Activated naive CD8-positive, alpha-beta T cell treated with anti-CD3 and anti-CD28 coated beads for 36 hours (primary cell): ENCODE results near the gene NAPEPLD. TPM values are rescaled to one million over a fixed set of nuclear protein-coding genes. Genes with fewer than 3 reads are reported as not detected.
"Not testable (repeated sequence)": the region's sequence is repeated elsewhere in the genome, so short reads cannot be mapped to it uniquely, and the experiment has no call there.

Experiments
- DNase-seq: peaks from one replicate; pipeline ENCODE4 v3.0.0; 2021
- H3K27ac Mint-ChIP-seq: one replicate; pipeline ENCODE4 v1.8.0; 2022; ENCODE audit warnings: mild to moderate bottlenecking, moderate library complexity, mixed read lengths
- H3K27me3 Mint-ChIP-seq: one replicate; pipeline ENCODE4 v1.8.0; 2022; ENCODE audit warnings: mild to moderate bottlenecking, mixed read lengths
- H3K36me3 Mint-ChIP-seq: one replicate; pipeline ENCODE4 v1.8.0; 2021; ENCODE audit warnings: mild to moderate bottlenecking, mixed read lengths
- H3K4me1 Mint-ChIP-seq: one replicate; pipeline ENCODE4 v1.8.0; 2021; ENCODE audit warnings: mixed read lengths
- H3K4me3 Mint-ChIP-seq: one replicate; pipeline ENCODE4 v1.8.0; 2022; ENCODE audit warnings: mild to moderate bottlenecking, moderate library complexity, mixed read lengths
- H3K9me3 Mint-ChIP-seq: one replicate; pipeline ENCODE4 v1.8.0; 2022; ENCODE audit warnings: mixed read lengths
- total RNA-seq, 2 experiments: library from RNA; stranded (reverse); gene quantifications; one replicate each; pipeline ENCODE4 v1.2.3, GENCODE V29; 2021

The NAPEPLD gene
- total RNA-seq, 2 experiments from 2014 or later = 4.1 to 4.9 TPM

GRCh38 chr7:103129702-103130549 lies 19.0 kb downstream of the NAPEPLD start:
- no peak for DNase-seq
- no peaks in the 10 kb centered on the region for H3K9me3 Mint-ChIP-seq
- no peaks in the 10 kb centered on the region for H3K27me3 Mint-ChIP-seq
- H3K36me3 Mint-ChIP-seq = peaks cover 9% of the 10 kb centered on the region
- H3K4me3 Mint-ChIP-seq = no peak overlapping the region
- peaks cover 8% of the 10 kb centered on the region for H3K4me1 Mint-ChIP-seq
- H3K27ac Mint-ChIP-seq = no peak overlapping the region

GRCh38 chr7:103127006-103127405 lies 21.9 kb downstream of the NAPEPLD start:
- no peak overlapping the region for H3K4me3 Mint-ChIP-seq
- no peak for DNase-seq
- no peaks in the 10 kb centered on the region for H3K9me3 Mint-ChIP-seq
- H3K36me3 Mint-ChIP-seq = peaks cover 14% of the 10 kb centered on the region
- H3K27ac Mint-ChIP-seq = no peak overlapping the region
- peaks cover 8% of the 10 kb centered on the region for H3K4me1 Mint-ChIP-seq
- no peaks in the 10 kb centered on the region for H3K27me3 Mint-ChIP-seq

- Mint-ChIP-seq H3K36me3 (peaks cover 26% of the 10 kb centered on the region), H3K4me3 (no peak overlapping the region), H3K9me3 (no peaks in the 10 kb centered on the region), H3K4me1 (no peaks in the 10 kb centered on the region), H3K27me3 (no peaks in the 10 kb centered on the region), H3K27ac (no peak overlapping the region)
- no peak for DNase-seq
Observed at GRCh38 chr7:103124429-103124979, 24.4 kb downstream of the NAPEPLD start.

GRCh38 chr7:103123529-103123928 lies 25.4 kb downstream of the NAPEPLD start:
- DNase-seq = no peak
- Mint-ChIP-seq H3K27ac (no peak overlapping the region), H3K36me3 (peaks cover 29% of the 10 kb centered on the region), H3K4me3 (no peak overlapping the region), H3K4me1 (no peaks in the 10 kb centered on the region), H3K9me3 (no peaks in the 10 kb centered on the region), H3K27me3 (no peaks in the 10 kb centered on the region)

- peaks cover 22% of the 10 kb centered on the region for H3K36me3 Mint-ChIP-seq
- H3K27ac Mint-ChIP-seq = no peak overlapping the region
- no peaks in the 10 kb centered on the region for H3K27me3 Mint-ChIP-seq
Observed at GRCh38 chr7:103121641-103122040, 27.3 kb downstream of the NAPEPLD start.

GRCh38 chr7:103120362-103120761 lies 28.5 kb downstream of the NAPEPLD start:
- no peaks in the 10 kb centered on the region for H3K4me1 Mint-ChIP-seq
- no peak overlapping the region for H3K4me3 Mint-ChIP-seq
- H3K36me3 Mint-ChIP-seq = peaks cover 20% of the 10 kb centered on the region
- H3K27ac Mint-ChIP-seq = no peak overlapping the region
- DNase-seq = no peak
- no peaks in the 10 kb centered on the region for H3K27me3 Mint-ChIP-seq
- H3K9me3 Mint-ChIP-seq = no peaks in the 10 kb centered on the region

More at GRCh38 chr7:103121641-103122040, 27.3 kb downstream of the NAPEPLD start:
- Mint-ChIP-seq H3K9me3 (no peaks in the 10 kb centered on the region), H3K4me3 (no peak overlapping the region), H3K4me1 (no peaks in the 10 kb centered on the region)
- DNase-seq = no peak

GRCh38 chr7:103119791-103120291 lies 29.1 kb downstream of the NAPEPLD start:
- Mint-ChIP-seq H3K9me3 (no peaks in the 10 kb centered on the region), H3K27me3 (no peaks in the 10 kb centered on the region), H3K36me3 (peaks cover 20% of the 10 kb centered on the region), H3K4me3 (no peak overlapping the region), H3K27ac (no peak overlapping the region), H3K4me1 (no peaks in the 10 kb centered on the region)
- no peak for DNase-seq

- H3K36me3 Mint-ChIP-seq = peaks cover 29% of the 10 kb centered on the region
- no peak overlapping the region for H3K27ac Mint-ChIP-seq
- H3K27me3 Mint-ChIP-seq = no peaks in the 10 kb centered on the region
- no peak overlapping the region for H3K4me3 Mint-ChIP-seq
- no peak for DNase-seq
- peaks cover 1% of the 10 kb centered on the region for H3K9me3 Mint-ChIP-seq
- peaks cover 2% of the 10 kb centered on the region for H3K4me1 Mint-ChIP-seq
Observed at GRCh38 chr7:103117465-103117864, 31.4 kb downstream of the NAPEPLD start.

GRCh38 chr7:103116991-103117390 lies 31.9 kb downstream of the NAPEPLD start:
- Mint-ChIP-seq H3K27me3 (no peaks in the 10 kb centered on the region), H3K4me1 (peaks cover 2% of the 10 kb centered on the region), H3K4me3 (no peak overlapping the region), H3K9me3 (peaks cover 1% of the 10 kb centered on the region), H3K36me3 (peaks cover 34% of the 10 kb centered on the region), H3K27ac (no peak overlapping the region)
- DNase-seq = no peak

- H3K4me3 Mint-ChIP-seq = no peak overlapping the region
- no peak overlapping the region for H3K27ac Mint-ChIP-seq
- H3K9me3 Mint-ChIP-seq = peaks cover 5% of the 10 kb centered on the region
- peaks cover 2% of the 10 kb centered on the region for H3K4me1 Mint-ChIP-seq
- H3K27me3 Mint-ChIP-seq = no peaks in the 10 kb centered on the region
- DNase-seq = no peak
- H3K36me3 Mint-ChIP-seq = peaks cover 35% of the 10 kb centered on the region
Observed at GRCh38 chr7:103116511-103116910, 32.4 kb downstream of the NAPEPLD start.

GRCh38 chr7:103115771-103116170 lies 33.1 kb downstream of the NAPEPLD start:
- peaks cover 10% of the 10 kb centered on the region for H3K9me3 Mint-ChIP-seq
- H3K4me1 Mint-ChIP-seq = peaks cover 2% of the 10 kb centered on the region
- DNase-seq = no peak
- no peak overlapping the region for H3K27ac Mint-ChIP-seq
- no peak overlapping the region for H3K4me3 Mint-ChIP-seq
- peaks cover 40% of the 10 kb centered on the region for H3K36me3 Mint-ChIP-seq
- H3K27me3 Mint-ChIP-seq = no peaks in the 10 kb centered on the region

- Mint-ChIP-seq H3K36me3 (peaks cover 47% of the 10 kb centered on the region), H3K4me1 (peaks cover 2% of the 10 kb centered on the region), H3K4me3 (no peak overlapping the region), H3K9me3 (peaks cover 18% of the 10 kb centered on the region), H3K27me3 (no peaks in the 10 kb centered on the region), H3K27ac (no peak overlapping the region)
- DNase-seq = no peak
Observed at GRCh38 chr7:103114576-103115008, 34.3 kb downstream of the NAPEPLD start.

- Mint-ChIP-seq H3K4me1 (peaks cover 7% of the 10 kb centered on the region), H3K4me3 (no peak overlapping the region), H3K27ac (no peak overlapping the region), H3K9me3 (peaks cover 23% of the 10 kb centered on the region), H3K27me3 (no peaks in the 10 kb centered on the region), H3K36me3 (peaks cover 53% of the 10 kb centered on the region)
- no peak for DNase-seq
Observed at GRCh38 chr7:103113164-103113563, 35.7 kb downstream of the NAPEPLD start.

GRCh38 chr7:103106703-103107070 lies 42.2 kb downstream of the NAPEPLD start:
- H3K27me3 Mint-ChIP-seq, H3K4me3 Mint-ChIP-seq, H3K4me1 Mint-ChIP-seq, H3K27ac Mint-ChIP-seq, DNase-seq: not testable (repeated sequence)
- H3K9me3 Mint-ChIP-seq = peaks cover 20% of the 10 kb centered on the region
- H3K36me3 Mint-ChIP-seq = peaks cover 49% of the 10 kb centered on the region

GRCh38 chr7:103106005-103106702 lies 42.7 kb downstream of the NAPEPLD start:
- peaks cover 17% of the 10 kb centered on the region for H3K9me3 Mint-ChIP-seq
- no peak for DNase-seq
- no peak overlapping the region for H3K4me3 Mint-ChIP-seq
- H3K27me3 Mint-ChIP-seq = no peaks in the 10 kb centered on the region
- peaks cover 46% of the 10 kb centered on the region for H3K36me3 Mint-ChIP-seq
- no peak overlapping the region for H3K27ac Mint-ChIP-seq
- H3K4me1 Mint-ChIP-seq = peaks cover 8% of the 10 kb centered on the region
